ENCODE measurements around the gene EDA. TPM values are rescaled to one million over a fixed set of nuclear protein-coding genes. Genes with fewer than 3 reads are reported as not detected.

The EDA gene
- total RNA-seq, 1 experiment from 2014 or later: 0.23 TPM

DNA sequence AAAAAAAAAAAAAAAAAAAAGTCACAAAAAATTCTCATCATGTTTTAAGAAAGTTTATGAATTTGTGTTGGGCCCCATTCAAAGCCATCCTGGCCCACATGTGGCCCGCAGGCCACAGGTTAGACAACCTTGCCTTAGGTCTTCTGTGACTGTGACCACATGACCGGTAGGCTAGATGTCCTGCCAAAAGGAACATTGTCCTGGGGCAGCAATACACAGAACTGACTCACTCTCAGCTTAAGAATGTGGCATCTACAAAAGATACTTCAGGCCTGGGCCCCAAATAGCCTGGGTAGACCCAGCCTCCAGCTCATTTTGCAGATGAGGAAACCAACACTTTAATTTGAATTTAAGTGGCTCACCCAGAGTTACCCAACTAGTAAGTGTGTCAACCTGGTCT is 423.8 kb downstream of the EDA start:
- Histone ChIP-seq H3K36me3 (ENCODE audit: control insufficient read depth, insufficient read depth, low read length) (no peaks in the 10 kb centered on the region), H3K4me1 (ENCODE audit: control insufficient read depth, insufficient read depth, low read length) (no peaks in the 10 kb centered on the region), H3K9me3 (ENCODE audit: control insufficient read depth, insufficient read depth, low read depth, low read length) (no peaks in the 10 kb centered on the region), H3K27ac (ENCODE audit: low read length) (no peak overlapping the region), H3K4me3 (ENCODE audit: low read depth in 2 of 2, low read length in 2 of 2) (no peak overlapping the region), H3K27me3 (ENCODE audit: control insufficient read depth, insufficient read depth, low read length) (no peaks in the 10 kb centered on the region)
- in situ Hi-C loops (cut with HindIII; ENCODE audit: low pct_unique_long_range_greater_than_20kb, low sequenced_read_pairs) (no loop called here), intact Hi-C loops (cut with micrococcal nuclease; ENCODE audit: unreplicated experiment) (loop anchor here (10.0 kb wide), 1 partner anchor 545 kb away; no protein-coding TSS in a partner anchor)
- no TSS peak for BruUV-seq (replicated peaks)
- CTCF ChIA-PET: interaction anchor here (0.6 kb wide), 1 partner anchor 94 kb away, joined by 3 read pairs; no protein-coding TSS in a partner anchor
- POLR2A ChIA-PET: no interaction called here
- TF ChIP-seq SIN3A (IDR thresholded peaks at IDR 0.05; ENCODE audit: borderline replicate concordance, insufficient read depth, low read depth, low read length): no peak
- TF ChIP-seq, protein P1, sequence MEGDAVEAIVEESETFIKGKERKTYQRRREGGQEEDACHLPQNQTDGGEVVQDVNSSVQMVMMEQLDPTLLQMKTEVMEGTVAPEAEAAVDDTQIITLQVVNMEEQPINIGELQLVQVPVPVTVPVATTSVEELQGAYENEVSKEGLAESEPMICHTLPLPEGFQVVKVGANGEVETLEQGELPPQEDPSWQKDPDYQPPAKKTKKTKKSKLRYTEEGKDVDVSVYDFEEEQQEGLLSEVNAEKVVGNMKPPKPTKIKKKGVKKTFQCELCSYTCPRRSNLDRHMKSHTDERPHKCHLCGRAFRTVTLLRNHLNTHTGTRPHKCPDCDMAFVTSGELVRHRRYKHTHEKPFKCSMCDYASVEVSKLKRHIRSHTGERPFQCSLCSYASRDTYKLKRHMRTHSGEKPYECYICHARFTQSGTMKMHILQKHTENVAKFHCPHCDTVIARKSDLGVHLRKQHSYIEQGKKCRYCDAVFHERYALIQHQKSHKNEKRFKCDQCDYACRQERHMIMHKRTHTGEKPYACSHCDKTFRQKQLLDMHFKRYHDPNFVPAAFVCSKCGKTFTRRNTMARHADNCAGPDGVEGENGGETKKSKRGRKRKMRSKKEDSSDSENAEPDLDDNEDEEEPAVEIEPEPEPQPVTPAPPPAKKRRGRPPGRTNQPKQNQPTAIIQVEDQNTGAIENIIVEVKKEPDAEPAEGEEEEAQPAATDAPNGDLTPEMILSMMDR (IDR thresholded peaks at IDR 0.05): no peak
- TF ChIP-seq, protein P2, sequence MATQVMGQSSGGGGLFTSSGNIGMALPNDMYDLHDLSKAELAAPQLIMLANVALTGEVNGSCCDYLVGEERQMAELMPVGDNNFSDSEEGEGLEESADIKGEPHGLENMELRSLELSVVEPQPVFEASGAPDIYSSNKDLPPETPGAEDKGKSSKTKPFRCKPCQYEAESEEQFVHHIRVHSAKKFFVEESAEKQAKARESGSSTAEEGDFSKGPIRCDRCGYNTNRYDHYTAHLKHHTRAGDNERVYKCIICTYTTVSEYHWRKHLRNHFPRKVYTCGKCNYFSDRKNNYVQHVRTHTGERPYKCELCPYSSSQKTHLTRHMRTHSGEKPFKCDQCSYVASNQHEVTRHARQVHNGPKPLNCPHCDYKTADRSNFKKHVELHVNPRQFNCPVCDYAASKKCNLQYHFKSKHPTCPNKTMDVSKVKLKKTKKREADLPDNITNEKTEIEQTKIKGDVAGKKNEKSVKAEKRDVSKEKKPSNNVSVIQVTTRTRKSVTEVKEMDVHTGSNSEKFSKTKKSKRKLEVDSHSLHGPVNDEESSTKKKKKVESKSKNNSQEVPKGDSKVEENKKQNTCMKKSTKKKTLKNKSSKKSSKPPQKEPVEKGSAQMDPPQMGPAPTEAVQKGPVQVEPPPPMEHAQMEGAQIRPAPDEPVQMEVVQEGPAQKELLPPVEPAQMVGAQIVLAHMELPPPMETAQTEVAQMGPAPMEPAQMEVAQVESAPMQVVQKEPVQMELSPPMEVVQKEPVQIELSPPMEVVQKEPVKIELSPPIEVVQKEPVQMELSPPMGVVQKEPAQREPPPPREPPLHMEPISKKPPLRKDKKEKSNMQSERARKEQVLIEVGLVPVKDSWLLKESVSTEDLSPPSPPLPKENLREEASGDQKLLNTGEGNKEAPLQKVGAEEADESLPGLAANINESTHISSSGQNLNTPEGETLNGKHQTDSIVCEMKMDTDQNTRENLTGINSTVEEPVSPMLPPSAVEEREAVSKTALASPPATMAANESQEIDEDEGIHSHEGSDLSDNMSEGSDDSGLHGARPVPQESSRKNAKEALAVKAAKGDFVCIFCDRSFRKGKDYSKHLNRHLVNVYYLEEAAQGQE (IDR thresholded peaks at IDR 0.05; ENCODE audit: insufficient read depth in 1 of 2, low read depth in 2 of 2, low read length in 1 of 2): no peak
- TF ChIP-seq TCF7L2 (IDR thresholded peaks at IDR 0.05; ENCODE audit: low read depth, low read length): no peak
- TF ChIP-seq POLR2AphosphoS5 (IDR thresholded peaks at IDR 0.05; ENCODE audit: low read depth, low read length): no peak
- DNase-seq (ENCODE audit: low read depth, low spot score) (no peak), ATAC-seq (no peak)

DNA sequence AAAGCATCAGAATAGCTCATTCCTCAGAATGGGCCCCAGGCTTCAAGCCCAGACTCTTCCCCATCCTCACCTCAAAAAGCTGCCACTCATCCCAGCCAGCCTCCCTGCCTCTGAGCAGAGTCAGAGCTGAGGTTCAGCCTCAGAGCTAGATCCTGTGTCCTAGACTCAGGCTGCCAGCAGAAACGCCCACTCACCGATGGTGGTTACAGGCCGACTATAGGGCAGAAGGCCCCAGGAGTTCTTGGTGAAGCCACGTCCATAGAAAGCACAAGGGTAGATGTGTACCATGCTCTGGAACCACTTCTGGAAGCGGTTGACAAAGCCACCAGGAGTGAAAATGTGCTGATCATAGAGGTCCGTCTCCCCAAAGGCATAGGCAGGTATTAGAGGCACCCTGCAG is 426.1 kb downstream of the EDA start:
- no TSS peak for BruUV-seq (replicated peaks)
- no peak overlapping the region for H3K27ac ChIP-seq (ENCODE audit: low read length)
- intact Hi-C loops (cut with micrococcal nuclease; ENCODE audit: unreplicated experiment) (no loop called here), in situ Hi-C loops (cut with HindIII; ENCODE audit: low pct_unique_long_range_greater_than_20kb, low sequenced_read_pairs) (no loop called here)
- CTCF ChIA-PET: no interaction called here
- H3K4me1 ChIP-seq (ENCODE audit: control insufficient read depth, insufficient read depth, low read length): no peaks in the 10 kb centered on the region
- POLR2A ChIA-PET: no interaction called here
- TF ChIP-seq, protein P1 (IDR thresholded peaks at IDR 0.05): no peak
- TF ChIP-seq, protein P2 (IDR thresholded peaks at IDR 0.05; ENCODE audit: insufficient read depth in 1 of 2, low read depth in 2 of 2, low read length in 1 of 2): no peak
- no peak for TF ChIP-seq POLR2AphosphoS5 (IDR thresholded peaks at IDR 0.05; ENCODE audit: low read depth, low read length)
- no peak overlapping the region for H3K4me3 ChIP-seq (ENCODE audit: low read depth in 2 of 2, low read length in 2 of 2)
- ATAC-seq (no peak), DNase-seq (ENCODE audit: low read depth, low spot score) (no peak)
- no peaks in the 10 kb centered on the region for H3K9me3 ChIP-seq (ENCODE audit: control insufficient read depth, insufficient read depth, low read depth, low read length)
- H3K27me3 ChIP-seq (ENCODE audit: control insufficient read depth, insufficient read depth, low read length): no peaks in the 10 kb centered on the region
- no peaks in the 10 kb centered on the region for H3K36me3 ChIP-seq (ENCODE audit: control insufficient read depth, insufficient read depth, low read length)

Data from Panc1 (cell line).